GM23338 (cell line): ENCODE measurements around the gene FYN. TPM values are rescaled to one million over a fixed set of nuclear protein-coding genes. Genes with fewer than 3 reads are reported as not detected.

Source experiments
- ATAC-seq: fragments of 200-7000 bp; cut with Tn5 transposase; 3 replicates; pipeline ENCODE4 v1.9.1; 2020
- DNase-seq: peaks from one replicate; pipeline ENCODE4 v3.0.0-alpha.2; 2015; ENCODE audit warnings: low spot score
- H2AFZ ChIP-seq: fragments of 200-600 bp; sonication (generic); 2 replicates; pipeline ENCODE4 v1.8.0; 2016; ENCODE audit warnings: antibody characterized with exemption, mild to moderate bottlenecking, moderate library complexity
- H3F3A ChIP-seq: fragments of 200-600 bp; sonication (generic); replicated peaks from 2 replicates; pipeline ENCODE4 v1.8.0; 2017; ENCODE audit warnings: antibody characterized with exemption, mixed run types, low read depth
- H3K27ac ChIP-seq: fragments of 200-600 bp; sonication (generic); 2 replicates; pipeline ENCODE4 v1.6.1; 2016; ENCODE audit warnings: low read depth
- H3K27me3 ChIP-seq: fragments of 200-600 bp; sonication (generic); 2 replicates; pipeline ENCODE4 v1.8.0; 2016; ENCODE audit warnings: mild to moderate bottlenecking, mixed run types, moderate library complexity; ENCODE audit not compliant: insufficient read depth
- H3K36me3 ChIP-seq: fragments of 200-600 bp; sonication (generic); 2 replicates; pipeline ENCODE4 v1.8.0; 2016; ENCODE audit warnings: mild to moderate bottlenecking; ENCODE audit not compliant: insufficient read depth
- H3K4me1 ChIP-seq: fragments of 200-600 bp; sonication (generic); 2 replicates; pipeline ENCODE4 v1.8.0; 2016; ENCODE audit warnings: mild to moderate bottlenecking, moderate library complexity; ENCODE audit not compliant: insufficient read depth
- H3K4me2 ChIP-seq: fragments of 200-600 bp; sonication (generic); 2 replicates; pipeline ENCODE4 v1.7.1; 2017; ENCODE audit warnings: mixed run types
- H3K4me3 ChIP-seq: fragments of 200-600 bp; sonication (generic); 2 replicates; pipeline ENCODE4 v1.6.1; 2016; ENCODE audit warnings: mixed run types
- H3K79me2 ChIP-seq: fragments of 200-600 bp; sonication (generic); replicated peaks from 2 replicates; pipeline ENCODE4 v1.8.0; 2017; ENCODE audit warnings: mild to moderate bottlenecking; ENCODE audit not compliant: insufficient read depth
- H3K9me2 ChIP-seq: fragments of 200-600 bp; sonication (generic); 2 replicates; pipeline ENCODE4 v1.8.0; 2017; ENCODE audit not compliant: insufficient read depth
- H4K20me1 ChIP-seq: fragments of 200-600 bp; sonication (generic); replicated peaks from 2 replicates; pipeline ENCODE4 v1.8.0; 2017; ENCODE audit warnings: mild to moderate bottlenecking; ENCODE audit not compliant: insufficient read depth
- H3K27ac Mint-ChIP-seq: 2 replicates; pipeline ENCODE4 v1.8.0; 2020; ENCODE audit warnings: inconsistent platforms, mild to moderate bottlenecking, moderate library complexity, mixed read lengths
- H3K27me3 Mint-ChIP-seq: 3 replicates; pipeline ENCODE4 v1.8.0; 2022; ENCODE audit warnings: low read depth, mild to moderate bottlenecking, moderate library complexity, mixed read lengths, inconsistent platforms; ENCODE audit not compliant: insufficient read depth, poor library complexity
- H3K36me3 Mint-ChIP-seq: 3 replicates; pipeline ENCODE4 v1.8.0; 2021; ENCODE audit warnings: low read depth, mild to moderate bottlenecking, inconsistent platforms, moderate library complexity, mixed read lengths
- H3K4me1 Mint-ChIP-seq: 3 replicates; pipeline ENCODE4 v1.8.0; 2020; ENCODE audit warnings: mild to moderate bottlenecking, inconsistent platforms, mixed read lengths
- H3K4me3 Mint-ChIP-seq: 3 replicates; pipeline ENCODE4 v1.8.0; 2021; ENCODE audit warnings: moderate library complexity, mild to moderate bottlenecking, inconsistent platforms, mixed read lengths
- H3K9me3 Mint-ChIP-seq: 3 replicates; pipeline ENCODE4 v1.8.0; 2020; ENCODE audit warnings: moderate library complexity, mild to moderate bottlenecking, inconsistent platforms, mixed read lengths
- CREB1 ChIP-seq: fragments of 250-450 bp; sonication (Bioruptor Pico); IDR thresholded peaks from 2 replicates; pipeline ENCODE4 v1.5.0; 2020; ENCODE audit warnings: low read depth, mild to moderate bottlenecking, moderate library complexity
- EZH2 ChIP-seq: fragments of 200-600 bp; sonication (generic); IDR thresholded peaks from one replicate; pipeline ENCODE4 v1.8.0; 2017; ENCODE audit warnings: antibody characterized with exemption, mild to moderate bottlenecking, low read depth; ENCODE audit not compliant: unreplicated experiment
- EZH2phosphoT487 ChIP-seq: fragments of 200-600 bp; sonication (generic); IDR thresholded peaks from one replicate; pipeline ENCODE4 v1.8.1; 2018; ENCODE audit warnings: antibody characterized with exemption; ENCODE audit not compliant: unreplicated experiment
- JUNB ChIP-seq: IDR thresholded peaks from one replicate; pipeline ENCODE4 v1.6.1; 2016; ENCODE audit warnings: antibody characterized with exemption; ENCODE audit not compliant: unreplicated experiment
- NANOG ChIP-seq: IDR thresholded peaks from 2 replicates; pipeline ENCODE4 v1.6.1; 2016; ENCODE audit warnings: antibody characterized with exemption, borderline replicate concordance
- POLR2AphosphoS5 ChIP-seq: IDR thresholded peaks from 2 replicates; pipeline ENCODE4 v1.6.1; 2016; ENCODE audit warnings: antibody characterized with exemption, low read depth
- STAT1 ChIP-seq: IDR thresholded peaks from one replicate; pipeline ENCODE4 v1.6.1; 2016; ENCODE audit warnings: antibody characterized with exemption; ENCODE audit not compliant: unreplicated experiment
- ZNF114 ChIP-seq: fragments of 250-450 bp; sonication (Bioruptor Pico); IDR thresholded peaks from 2 replicates; pipeline ENCODE4 v1.5.0; 2020; ENCODE audit warnings: mild to moderate bottlenecking, moderate library complexity
- ZNF331 ChIP-seq: fragments of 250-450 bp; sonication (Bioruptor Pico); IDR thresholded peaks from 2 replicates; pipeline ENCODE4 v1.5.0; 2020; ENCODE audit warnings: low read depth, mild to moderate bottlenecking, moderate library complexity
- polyA plus RNA-seq: library from polyadenylated mRNA; unstranded; fragments of >200 nt; fragmentation: Nextera tagmentation; extraction: Ambion mirVana; gene quantifications from 2 replicates; pipeline ENCODE4 v1.2.1, GENCODE V29; 2016
- total RNA-seq: library from RNA; depleted of rRNA; stranded (reverse); fragments of >200 nt; shearing (Covaris generic); gene quantifications from 2 replicates; pipeline ENCODE4 v1.2.3, GENCODE V29; 2014
- TF ChIP-seq, protein P1 (sequence below): IDR thresholded peaks from one replicate; pipeline ENCODE4 v1.6.1; 2018; ENCODE audit warnings: antibody characterized with exemption; ENCODE audit not compliant: unreplicated experiment
- TF ChIP-seq, protein P2 (sequence below), 2 experiments: fragments of 200-600 bp in 1 of 2; sonication (generic) in 1 of 2; conservative IDR thresholded peaks; 2 replicates each; pipeline versions ENCODE4 v1.5.1 to v1.6.1; 2016 to 2017; ENCODE audit warnings: antibody characterized with exemption in 2 of 2, low read depth in 2 of 2, mild to moderate bottlenecking in 2 of 2, moderate library complexity in 1 of 2
- TF ChIP-seq, protein P3 (sequence below): IDR thresholded peaks from 2 replicates; pipeline ENCODE4 v1.6.1; 2016; ENCODE audit warnings: antibody characterized with exemption
- TF ChIP-seq, protein P4 (sequence below): fragments of 250-450 bp; sonication (Bioruptor Pico); IDR thresholded peaks from 2 replicates; pipeline ENCODE4 v1.5.0; 2020; ENCODE audit warnings: mild to moderate bottlenecking, moderate library complexity

The FYN gene
- total and polyA plus RNA-seq, 2 experiments from 2014 or later = 46.8 to 143 TPM

DNA sequence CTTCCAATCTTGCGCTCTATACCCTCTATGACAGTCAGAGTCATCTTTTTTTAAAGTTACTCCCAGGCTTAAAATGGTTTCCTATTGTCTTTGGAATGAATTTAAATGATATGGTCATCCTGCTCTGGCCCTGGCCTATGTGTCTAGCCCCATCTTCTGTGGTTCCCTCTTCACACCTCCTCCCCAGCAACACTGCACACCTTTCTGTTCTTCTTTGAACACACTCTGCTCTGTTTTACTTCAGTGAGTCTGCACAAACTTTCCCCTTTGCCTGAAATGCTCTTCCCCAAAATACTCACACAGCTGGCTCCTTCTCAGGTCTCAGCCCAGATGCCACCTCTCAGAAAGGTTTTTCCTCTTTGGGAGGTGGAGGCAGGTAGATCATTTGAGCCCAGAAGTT lies 132.7 kb downstream of the FYN start:
- peaks cover 15% of the 10 kb centered on the region; the same call in 2 of the 3 replicates for H3K36me3 Mint-ChIP-seq
- Histone ChIP-seq H3K27ac (no peak overlapping the region), H2AFZ (no peak overlapping the region)

More for the DNA sequence above, 132.7 kb downstream of the FYN start:
- peaks cover 17% of the 10 kb centered on the region for H3K4me1 Mint-ChIP-seq
- no peaks in the 10 kb centered on the region for H3K9me3 Mint-ChIP-seq
- H3K4me2 ChIP-seq = no peak overlapping the region
- no peaks in the 10 kb centered on the region for H4K20me1 ChIP-seq
- H3K79me2 ChIP-seq = peaks cover 13% of the 10 kb centered on the region
- no peaks in the 10 kb centered on the region for H3F3A ChIP-seq
- DNase-seq = no peak
- H3K36me3 ChIP-seq = no peaks in the 10 kb centered on the region
- no peaks in the 10 kb centered on the region for H3K27me3 Mint-ChIP-seq
- no peak for ATAC-seq
- H3K4me3 Mint-ChIP-seq = no peak overlapping the region
- H3K9me2 ChIP-seq = no peaks in the 10 kb centered on the region
- no peak overlapping the region; the same call in 1 of the 2 replicates for H3K27ac Mint-ChIP-seq
- no peak overlapping the region for H3K4me3 ChIP-seq
- TF ChIP-seq, protein P1, sequence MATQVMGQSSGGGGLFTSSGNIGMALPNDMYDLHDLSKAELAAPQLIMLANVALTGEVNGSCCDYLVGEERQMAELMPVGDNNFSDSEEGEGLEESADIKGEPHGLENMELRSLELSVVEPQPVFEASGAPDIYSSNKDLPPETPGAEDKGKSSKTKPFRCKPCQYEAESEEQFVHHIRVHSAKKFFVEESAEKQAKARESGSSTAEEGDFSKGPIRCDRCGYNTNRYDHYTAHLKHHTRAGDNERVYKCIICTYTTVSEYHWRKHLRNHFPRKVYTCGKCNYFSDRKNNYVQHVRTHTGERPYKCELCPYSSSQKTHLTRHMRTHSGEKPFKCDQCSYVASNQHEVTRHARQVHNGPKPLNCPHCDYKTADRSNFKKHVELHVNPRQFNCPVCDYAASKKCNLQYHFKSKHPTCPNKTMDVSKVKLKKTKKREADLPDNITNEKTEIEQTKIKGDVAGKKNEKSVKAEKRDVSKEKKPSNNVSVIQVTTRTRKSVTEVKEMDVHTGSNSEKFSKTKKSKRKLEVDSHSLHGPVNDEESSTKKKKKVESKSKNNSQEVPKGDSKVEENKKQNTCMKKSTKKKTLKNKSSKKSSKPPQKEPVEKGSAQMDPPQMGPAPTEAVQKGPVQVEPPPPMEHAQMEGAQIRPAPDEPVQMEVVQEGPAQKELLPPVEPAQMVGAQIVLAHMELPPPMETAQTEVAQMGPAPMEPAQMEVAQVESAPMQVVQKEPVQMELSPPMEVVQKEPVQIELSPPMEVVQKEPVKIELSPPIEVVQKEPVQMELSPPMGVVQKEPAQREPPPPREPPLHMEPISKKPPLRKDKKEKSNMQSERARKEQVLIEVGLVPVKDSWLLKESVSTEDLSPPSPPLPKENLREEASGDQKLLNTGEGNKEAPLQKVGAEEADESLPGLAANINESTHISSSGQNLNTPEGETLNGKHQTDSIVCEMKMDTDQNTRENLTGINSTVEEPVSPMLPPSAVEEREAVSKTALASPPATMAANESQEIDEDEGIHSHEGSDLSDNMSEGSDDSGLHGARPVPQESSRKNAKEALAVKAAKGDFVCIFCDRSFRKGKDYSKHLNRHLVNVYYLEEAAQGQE = no peak
- TF ChIP-seq EZH2phosphoT487 = no peak
- TF ChIP-seq STAT1 = no peak
- no peak for TF ChIP-seq ZNF114 (CRISPR knock-in tag)
- no peak for TF ChIP-seq JUNB
- TF ChIP-seq, protein P2, sequence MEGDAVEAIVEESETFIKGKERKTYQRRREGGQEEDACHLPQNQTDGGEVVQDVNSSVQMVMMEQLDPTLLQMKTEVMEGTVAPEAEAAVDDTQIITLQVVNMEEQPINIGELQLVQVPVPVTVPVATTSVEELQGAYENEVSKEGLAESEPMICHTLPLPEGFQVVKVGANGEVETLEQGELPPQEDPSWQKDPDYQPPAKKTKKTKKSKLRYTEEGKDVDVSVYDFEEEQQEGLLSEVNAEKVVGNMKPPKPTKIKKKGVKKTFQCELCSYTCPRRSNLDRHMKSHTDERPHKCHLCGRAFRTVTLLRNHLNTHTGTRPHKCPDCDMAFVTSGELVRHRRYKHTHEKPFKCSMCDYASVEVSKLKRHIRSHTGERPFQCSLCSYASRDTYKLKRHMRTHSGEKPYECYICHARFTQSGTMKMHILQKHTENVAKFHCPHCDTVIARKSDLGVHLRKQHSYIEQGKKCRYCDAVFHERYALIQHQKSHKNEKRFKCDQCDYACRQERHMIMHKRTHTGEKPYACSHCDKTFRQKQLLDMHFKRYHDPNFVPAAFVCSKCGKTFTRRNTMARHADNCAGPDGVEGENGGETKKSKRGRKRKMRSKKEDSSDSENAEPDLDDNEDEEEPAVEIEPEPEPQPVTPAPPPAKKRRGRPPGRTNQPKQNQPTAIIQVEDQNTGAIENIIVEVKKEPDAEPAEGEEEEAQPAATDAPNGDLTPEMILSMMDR (conservative IDR thresholded peaks at IDR 0.05; ENCODE audit: low read depth in 2 of 2) = no peak
- no peak for TF ChIP-seq EZH2
- no peak for TF ChIP-seq NANOG
- TF ChIP-seq, protein P3, sequence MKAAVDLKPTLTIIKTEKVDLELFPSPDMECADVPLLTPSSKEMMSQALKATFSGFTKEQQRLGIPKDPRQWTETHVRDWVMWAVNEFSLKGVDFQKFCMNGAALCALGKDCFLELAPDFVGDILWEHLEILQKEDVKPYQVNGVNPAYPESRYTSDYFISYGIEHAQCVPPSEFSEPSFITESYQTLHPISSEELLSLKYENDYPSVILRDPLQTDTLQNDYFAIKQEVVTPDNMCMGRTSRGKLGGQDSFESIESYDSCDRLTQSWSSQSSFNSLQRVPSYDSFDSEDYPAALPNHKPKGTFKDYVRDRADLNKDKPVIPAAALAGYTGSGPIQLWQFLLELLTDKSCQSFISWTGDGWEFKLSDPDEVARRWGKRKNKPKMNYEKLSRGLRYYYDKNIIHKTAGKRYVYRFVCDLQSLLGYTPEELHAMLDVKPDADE = no peak
- no peak for TF ChIP-seq ZNF331 (CRISPR knock-in tag)
- no peak for TF ChIP-seq CREB1 (CRISPR knock-in tag)
- TF ChIP-seq, protein P4, sequence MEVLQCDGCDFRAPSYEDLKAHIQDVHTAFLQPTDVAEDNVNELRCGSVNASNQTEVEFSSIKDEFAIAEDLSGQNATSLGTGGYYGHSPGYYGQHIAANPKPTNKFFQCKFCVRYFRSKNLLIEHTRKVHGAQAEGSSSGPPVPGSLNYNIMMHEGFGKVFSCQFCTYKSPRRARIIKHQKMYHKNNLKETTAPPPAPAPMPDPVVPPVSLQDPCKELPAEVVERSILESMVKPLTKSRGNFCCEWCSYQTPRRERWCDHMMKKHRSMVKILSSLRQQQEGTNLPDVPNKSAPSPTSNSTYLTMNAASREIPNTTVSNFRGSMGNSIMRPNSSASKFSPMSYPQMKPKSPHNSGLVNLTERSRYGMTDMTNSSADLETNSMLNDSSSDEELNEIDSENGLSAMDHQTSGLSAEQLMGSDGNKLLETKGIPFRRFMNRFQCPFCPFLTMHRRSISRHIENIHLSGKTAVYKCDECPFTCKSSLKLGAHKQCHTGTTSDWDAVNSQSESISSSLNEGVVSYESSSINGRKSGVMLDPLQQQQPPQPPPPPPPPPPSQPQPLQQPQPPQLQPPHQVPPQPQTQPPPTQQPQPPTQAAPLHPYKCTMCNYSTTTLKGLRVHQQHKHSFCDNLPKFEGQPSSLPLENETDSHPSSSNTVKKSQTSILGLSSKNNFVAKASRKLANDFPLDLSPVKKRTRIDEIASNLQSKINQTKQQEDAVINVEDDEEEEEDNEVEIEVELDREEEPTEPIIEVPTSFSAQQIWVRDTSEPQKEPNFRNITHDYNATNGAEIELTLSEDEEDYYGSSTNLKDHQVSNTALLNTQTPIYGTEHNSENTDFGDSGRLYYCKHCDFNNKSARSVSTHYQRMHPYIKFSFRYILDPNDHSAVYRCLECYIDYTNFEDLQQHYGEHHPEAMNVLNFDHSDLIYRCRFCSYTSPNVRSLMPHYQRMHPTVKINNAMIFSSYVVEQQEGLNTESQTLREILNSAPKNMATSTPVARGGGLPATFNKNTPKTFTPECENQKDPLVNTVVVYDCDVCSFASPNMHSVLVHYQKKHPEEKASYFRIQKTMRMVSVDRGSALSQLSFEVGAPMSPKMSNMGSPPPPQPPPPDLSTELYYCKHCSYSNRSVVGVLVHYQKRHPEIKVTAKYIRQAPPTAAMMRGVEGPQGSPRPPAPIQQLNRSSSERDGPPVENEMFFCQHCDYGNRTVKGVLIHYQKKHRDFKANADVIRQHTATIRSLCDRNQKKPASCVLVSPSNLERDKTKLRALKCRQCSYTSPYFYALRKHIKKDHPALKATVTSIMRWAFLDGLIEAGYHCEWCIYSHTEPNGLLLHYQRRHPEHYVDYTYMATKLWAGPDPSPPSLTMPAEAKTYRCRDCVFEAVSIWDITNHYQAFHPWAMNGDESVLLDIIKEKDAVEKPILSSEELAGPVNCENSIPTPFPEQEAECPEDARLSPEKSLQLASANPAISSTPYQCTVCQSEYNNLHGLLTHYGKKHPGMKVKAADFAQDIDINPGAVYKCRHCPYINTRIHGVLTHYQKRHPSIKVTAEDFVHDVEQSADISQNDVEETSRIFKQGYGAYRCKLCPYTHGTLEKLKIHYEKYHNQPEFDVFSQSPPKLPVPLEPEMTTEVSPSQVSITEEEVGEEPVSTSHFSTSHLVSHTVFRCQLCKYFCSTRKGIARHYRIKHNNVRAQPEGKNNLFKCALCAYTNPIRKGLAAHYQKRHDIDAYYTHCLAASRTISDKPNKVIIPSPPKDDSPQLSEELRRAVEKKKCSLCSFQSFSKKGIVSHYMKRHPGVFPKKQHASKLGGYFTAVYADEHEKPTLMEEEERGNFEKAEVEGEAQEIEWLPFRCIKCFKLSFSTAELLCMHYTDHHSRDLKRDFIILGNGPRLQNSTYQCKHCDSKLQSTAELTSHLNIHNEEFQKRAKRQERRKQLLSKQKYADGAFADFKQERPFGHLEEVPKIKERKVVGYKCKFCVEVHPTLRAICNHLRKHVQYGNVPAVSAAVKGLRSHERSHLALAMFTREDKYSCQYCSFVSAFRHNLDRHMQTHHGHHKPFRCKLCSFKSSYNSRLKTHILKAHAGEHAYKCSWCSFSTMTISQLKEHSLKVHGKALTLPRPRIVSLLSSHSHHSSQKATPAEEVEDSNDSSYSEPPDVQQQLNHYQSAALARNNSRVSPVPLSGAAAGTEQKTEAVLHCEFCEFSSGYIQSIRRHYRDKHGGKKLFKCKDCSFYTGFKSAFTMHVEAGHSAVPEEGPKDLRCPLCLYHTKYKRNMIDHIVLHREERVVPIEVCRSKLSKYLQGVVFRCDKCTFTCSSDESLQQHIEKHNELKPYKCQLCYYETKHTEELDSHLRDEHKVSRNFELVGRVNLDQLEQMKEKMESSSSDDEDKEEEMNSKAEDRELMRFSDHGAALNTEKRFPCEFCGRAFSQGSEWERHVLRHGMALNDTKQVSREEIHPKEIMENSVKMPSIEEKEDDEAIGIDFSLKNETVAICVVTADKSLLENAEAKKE = no peak
- no peak for TF ChIP-seq POLR2AphosphoS5
- H3K4me1 ChIP-seq = peaks cover 4% of the 10 kb centered on the region
- no peaks in the 10 kb centered on the region for H3K27me3 ChIP-seq
